ENCODE data around the gene SEMA3E. TPM values are rescaled to one million over a fixed set of nuclear protein-coding genes. Genes with fewer than 3 reads are reported as not detected.

Gene SEMA3E
- total and polyA plus RNA-seq, 9 of the 15 experiments (the other 6 are each of a cell fraction or from before 2014, with no cell fraction given): 0.01 to 1.4 (median 0.14) TPM; not detected in 2

GRCh38 chr7:83643739-83644138 is 5.2 kb downstream of the SEMA3E start:
- TF ChIP-seq SP1 (CRISPR knock-in tag; IDR thresholded peaks at IDR 0.05) (no peak), HDAC8 (tag; IDR thresholded peaks at IDR 0.05) (no peak), KDM2B (CRISPR knock-in tag; IDR thresholded peaks at IDR 0.05) (no peak), TCFL5 (CRISPR knock-in tag; conservative IDR thresholded peaks at IDR 0.05) (no peak), ZNF197 (CRISPR knock-in tag; IDR thresholded peaks at IDR 0.05; ENCODE audit: low read depth) (no peak), ARHGAP35 (IDR thresholded peaks at IDR 0.05; ENCODE audit: partially characterized antibody) (no peak), IRF2 (CRISPR knock-in tag; IDR thresholded peaks at IDR 0.05) (no peak), RBM15 (IDR thresholded peaks at IDR 0.05; ENCODE audit: insufficient read depth, low read length) (no peak), NCOR1 (IDR thresholded peaks at IDR 0.05) (no peak), EHMT2 (IDR thresholded peaks at IDR 0.05) (no peak), HDAC1 (IDR thresholded peaks at IDR 0.05) (no peak), TOE1 (IDR thresholded peaks at IDR 0.05; ENCODE audit: borderline replicate concordance) (no peak), TOE1 (CRISPR knock-in tag; IDR thresholded peaks at IDR 0.05; ENCODE audit: borderline replicate concordance, low read depth) (no peak), NR2F6 (CRISPR knock-in tag; IDR thresholded peaks at IDR 0.05) (no peak), HDAC2 (IDR thresholded peaks at IDR 0.05) (no peak), ZNF655 (CRISPR knock-in tag; IDR thresholded peaks at IDR 0.05) (no peak)
- Histone ChIP-seq H3K4me3 (no peak overlapping the region), H3K79me2 (ENCODE audit: control insufficient read depth, insufficient read depth, low read length) (no peaks in the 10 kb centered on the region), H3K27ac (ENCODE audit: extremely low read depth, low read depth, low read length) (no peak overlapping the region), H3K9me1 (ENCODE audit: control insufficient read depth, insufficient read depth, low read length) (no peaks in the 10 kb centered on the region), H3K4me2 (ENCODE audit: insufficient read depth, low read length) (no peak overlapping the region), H2AFZ (ENCODE audit: low read depth, low read length) (no peak overlapping the region), H3K9me3 (replicated peaks; ENCODE audit: control insufficient read depth, insufficient read depth, low read depth, low read length) (no peaks in the 10 kb centered on the region; the same call in 1 of the 2 replicates), H3K36me3 (ENCODE audit: control insufficient read depth, insufficient read depth, low read length) (no peaks in the 10 kb centered on the region), H4K20me1 (replicated peaks; ENCODE audit: control insufficient read depth, insufficient read depth, low read length) (no peaks in the 10 kb centered on the region), H3K4me1 (replicated peaks in 1 of 2; ENCODE audit: control insufficient read depth in 2 of 2, insufficient read depth in 2 of 2, low read length in 2 of 2) (no peaks in the 10 kb centered on the region), H3K9ac (ENCODE audit: insufficient read depth in 1 of 2, low read depth in 2 of 2, low read length in 2 of 2) (no peak overlapping the region), H3K27me3 (ENCODE audit: control insufficient read depth in 2 of 2, insufficient read depth in 2 of 2, low read length in 2 of 2) (no peaks in the 10 kb centered on the region)
- CTCF ChIA-PET (ENCODE audit: low intra/inter-chr PET ratio): no interaction called here
- ATAC-seq: no peak
- POLR2A ChIA-PET: no interaction called here
- intact Hi-C loops (cut with micrococcal nuclease): no loop called here
- in situ Hi-C loops (cut with MboI): no loop called here
- FAIRE-seq: no peak
- DNase-seq (ENCODE audit: extremely low read depth in 1 of 4, low spot score in 3 of 4): no peak
- BruUV-seq (replicated peaks): no TSS peak
